Esophagus squamous epithelium (tissue), 5 donors: ENCODE results near the gene ZNF469. TPM values are rescaled to one million over a fixed set of nuclear protein-coding genes. Genes with fewer than 3 reads are reported as not detected.

Source experiments
- DNase-seq: peaks from one replicate; lab custom pipeline; 2025; lab: John Stamatoyannopoulos, UW
- H3K27ac ChIP-seq, 4 donors: fragments of 200-600 bp; sonication (generic); one replicate each; pipeline ENCODE4 v1.5.1; 2016 to 2019; ENCODE audit warnings: mild to moderate bottlenecking in 1 of 4
- H3K27me3 ChIP-seq, 4 donors: fragments of 200-600 bp; sonication (generic); 1 replicate in 3 of 4; 2 replicates in 1 of 4; pipeline versions ENCODE4 v1.5.1 to v1.6.0; 2017 to 2021; ENCODE audit warnings: antibody characterized with exemption in 1 of 4
- H3K36me3 ChIP-seq, 3 donors: fragments of 200-600 bp; sonication (generic); one replicate each; pipeline ENCODE4 v1.5.1; 2016 to 2019
- H3K4me1 ChIP-seq, 3 donors: fragments of 200-600 bp; sonication (generic); one replicate each; pipeline ENCODE4 v1.5.1; 2017 to 2019
- H3K4me3 ChIP-seq, 4 donors: fragments of 200-600 bp; sonication (generic); 1 replicate in 3 of 4; 2 replicates in 1 of 4; pipeline ENCODE4 v1.5.1; 2016 to 2019; ENCODE audit warnings: mild to moderate bottlenecking in 2 of 4, moderate library complexity in 1 of 4
- H3K9me3 ChIP-seq, 3 donors: fragments of 200-600 bp; sonication (generic); one replicate each; pipeline ENCODE4 v1.5.1; 2016 to 2019
- POLR2A ChIP-seq, 4 donors: fragments of 450-650 bp; IDR thresholded peaks; one replicate each; pipeline ENCODE4 v1.6.1; 2017; ENCODE audit warnings: antibody characterized with exemption in 4 of 4, mild to moderate bottlenecking in 4 of 4, moderate library complexity in 3 of 4
- WGBS, 2 donors: methylation state at CpG; one replicate each; pipeline ENCODE4 v1.1.5; 2018; 5-methylcytosine and 5-hydroxymethylcytosine counted together
- intact Hi-C: fragments of 100-400 bp; cut with DNase I; formaldehyde crosslinking; loops from one replicate; pipeline ENCODE4 v1.15.0; 2022
- total RNA-seq, 4 donors: library from RNA; depleted of rRNA; stranded (reverse); fragments of >200 nt; gene quantifications; one replicate each; pipeline ENCODE4 v1.1.0, GENCODE V29; 2016
- TF ChIP-seq, protein P1 (sequence below), 6 experiments: fragments of 450-650 bp in 4 of 6; fragments of 200-600 bp in 2 of 6; sonication (generic) in 2 of 6; IDR thresholded peaks; one replicate each; pipeline ENCODE4 v1.5.1; 2016 to 2019; ENCODE audit warnings: antibody characterized with exemption in 6 of 6, mild to moderate bottlenecking in 4 of 6, moderate library complexity in 4 of 6
- donor health status: DM: yes; HTN: yes; CAD: no.

The ZNF469 gene
- total RNA-seq, 4 donors from 2014 or later = 0.26 to 0.57 (median 0.35) TPM

GRCh38 chr16:88375236-88375975 lies 7.4 kb upstream of the ZNF469 start:
- Histone ChIP-seq H3K36me3 (no peaks in the 10 kb centered on the region), H3K4me1 (no peaks in the 10 kb centered on the region), H3K27ac (no peak overlapping the region), H3K27me3 (peaks cover 0 to 53% (median 0%) of the 10 kb centered on the region in 4 donors), H3K4me3 (no peak overlapping the region), H3K9me3 (no peaks in the 10 kb centered on the region)
- 61 to 65% methylated on average over 18 to 22 of the region's 24 CpGs for WGBS, 2 donors
- TF ChIP-seq, protein P1, sequence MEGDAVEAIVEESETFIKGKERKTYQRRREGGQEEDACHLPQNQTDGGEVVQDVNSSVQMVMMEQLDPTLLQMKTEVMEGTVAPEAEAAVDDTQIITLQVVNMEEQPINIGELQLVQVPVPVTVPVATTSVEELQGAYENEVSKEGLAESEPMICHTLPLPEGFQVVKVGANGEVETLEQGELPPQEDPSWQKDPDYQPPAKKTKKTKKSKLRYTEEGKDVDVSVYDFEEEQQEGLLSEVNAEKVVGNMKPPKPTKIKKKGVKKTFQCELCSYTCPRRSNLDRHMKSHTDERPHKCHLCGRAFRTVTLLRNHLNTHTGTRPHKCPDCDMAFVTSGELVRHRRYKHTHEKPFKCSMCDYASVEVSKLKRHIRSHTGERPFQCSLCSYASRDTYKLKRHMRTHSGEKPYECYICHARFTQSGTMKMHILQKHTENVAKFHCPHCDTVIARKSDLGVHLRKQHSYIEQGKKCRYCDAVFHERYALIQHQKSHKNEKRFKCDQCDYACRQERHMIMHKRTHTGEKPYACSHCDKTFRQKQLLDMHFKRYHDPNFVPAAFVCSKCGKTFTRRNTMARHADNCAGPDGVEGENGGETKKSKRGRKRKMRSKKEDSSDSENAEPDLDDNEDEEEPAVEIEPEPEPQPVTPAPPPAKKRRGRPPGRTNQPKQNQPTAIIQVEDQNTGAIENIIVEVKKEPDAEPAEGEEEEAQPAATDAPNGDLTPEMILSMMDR (IDR thresholded peaks at IDR 0.05) = no peak
- TF ChIP-seq POLR2A (IDR thresholded peaks at IDR 0.05) = no peak
- DNase-seq = no peak
- intact Hi-C loops = no loop called here

- H3K36me3 ChIP-seq = no peaks in the 10 kb centered on the region
- H3K9me3 ChIP-seq = no peaks in the 10 kb centered on the region
- no peak overlapping the region for H3K27ac ChIP-seq
- 55% methylated on average over 33 of the region's 50 CpGs; no CpG with 5 or more reads in 1 of the 2 donors for WGBS, 2 donors
- no peaks in the 10 kb centered on the region for H3K4me1 ChIP-seq
- H3K4me3 ChIP-seq = no peak overlapping the region
- no peak for TF ChIP-seq POLR2A (IDR thresholded peaks at IDR 0.05)
- TF ChIP-seq, protein P1 (IDR thresholded peaks at IDR 0.05) = no peak
- DNase-seq = no peak
- intact Hi-C loops = no loop called here
- peaks cover 0 to 56% (median 0%) of the 10 kb centered on the region in 4 donors for H3K27me3 ChIP-seq
Measured at GRCh38 chr16:88375996-88376834, 6.5 kb upstream of the ZNF469 start.

- 45 to 55% methylated on average over 11 to 13 of the region's 30 CpGs for WGBS, 2 donors
- TF ChIP-seq POLR2A (IDR thresholded peaks at IDR 0.05) = no peak
- TF ChIP-seq, protein P1 (IDR thresholded peaks at IDR 0.05) = no peak
- intact Hi-C loops = no loop called here
- Histone ChIP-seq H3K9me3 (no peaks in the 10 kb centered on the region), H3K4me3 (no peak overlapping the region), H3K27me3 (peaks cover 0 to 65% (median 0%) of the 10 kb centered on the region in 4 donors), H3K27ac (no peak overlapping the region), H3K4me1 (no peaks in the 10 kb centered on the region), H3K36me3 (no peaks in the 10 kb centered on the region)
- DNase-seq = no peak
Measured at GRCh38 chr16:88376835-88377726, 5.7 kb upstream of the ZNF469 start.

DNA sequence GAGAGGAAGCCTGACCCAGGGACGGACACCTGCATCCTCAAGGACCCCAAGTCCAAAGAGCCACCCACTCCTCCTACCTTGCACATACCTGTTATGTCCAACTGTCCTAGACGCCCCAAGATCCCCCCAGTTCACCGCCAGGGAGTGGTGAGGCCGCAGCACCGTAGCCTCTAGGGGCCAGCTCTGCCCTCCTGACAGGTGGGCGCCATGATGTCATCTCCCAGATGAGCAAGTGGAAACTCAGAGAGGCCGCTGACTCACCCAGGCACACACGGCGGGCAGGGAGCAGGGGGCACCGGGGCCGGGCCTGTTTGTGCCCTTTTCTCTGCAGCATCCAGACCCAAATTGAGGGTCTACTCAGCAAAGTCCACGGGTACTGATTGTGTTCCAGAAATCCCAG lies 4.8 kb upstream of the ZNF469 start:
- TF ChIP-seq POLR2A (IDR thresholded peaks at IDR 0.05) = no peak
- TF ChIP-seq, protein P1 (IDR thresholded peaks at IDR 0.05) = no peak
- 100% methylated on average over 1 of the region's 12 CpGs; no CpG with 5 or more reads in 1 of the 2 donors for WGBS, 2 donors
- H3K27me3 ChIP-seq = peaks cover 0 to 74% (median 0%) of the 10 kb centered on the region in 4 donors
- no peaks in the 10 kb centered on the region for H3K36me3 ChIP-seq
- DNase-seq = no peak
- H3K4me3 ChIP-seq = no peak overlapping the region
- peaks cover 0 to 6% (median 0%) of the 10 kb centered on the region in 3 donors for H3K4me1 ChIP-seq
- intact Hi-C loops = no loop called here
- H3K9me3 ChIP-seq = no peaks in the 10 kb centered on the region
- H3K27ac ChIP-seq = no peak overlapping the region
